ENCODE results near the gene PEX14.

The PEX14 gene

GRCh38 chr1:10539411-10540043 lies 64.8 kb downstream of the PEX14 start:
- no peak for DNase-seq (ENCODE audit: low read depth in 1 of 2, low spot score in 1 of 2)

- no peak for DNase-seq (ENCODE audit: low read depth in 1 of 2, low spot score in 1 of 2)
These were observed 65.7 kb downstream of the PEX14 start for GRCh38 chr1:10540277-10541005.

GRCh38 chr1:10541286-10541685 lies 66.5 kb downstream of the PEX14 start:
- DNase-seq (ENCODE audit: low read depth in 1 of 2, low spot score in 1 of 2) = no peak

- no peak for DNase-seq (ENCODE audit: low read depth in 1 of 2, low spot score in 1 of 2)
These were observed 69.5 kb downstream of the PEX14 start for GRCh38 chr1:10544239-10544638.

GRCh38 chr1:10546896-10547295 lies 72.1 kb downstream of the PEX14 start:
- no peak for DNase-seq (ENCODE audit: low read depth in 1 of 2, low spot score in 1 of 2)

GRCh38 chr1:10549904-10550664 lies 75.3 kb downstream of the PEX14 start:
- DNase-seq (ENCODE audit: low read depth in 1 of 2, low spot score in 1 of 2) = no peak

GRCh38 chr1:10553118-10553517 lies 78.4 kb downstream of the PEX14 start:
- DNase-seq (ENCODE audit: low read depth in 1 of 2, low spot score in 1 of 2) = no peak

GRCh38 chr1:10555635-10556429 lies 81.1 kb downstream of the PEX14 start:
- no peak for DNase-seq (ENCODE audit: low read depth in 1 of 2, low spot score in 1 of 2)

- no peak for DNase-seq (ENCODE audit: low read depth in 1 of 2, low spot score in 1 of 2)
These were observed 81.8 kb downstream of the PEX14 start for GRCh38 chr1:10556430-10557005.

GRCh38 chr1:10557714-10558113 lies 83.0 kb downstream of the PEX14 start:
- no peak for DNase-seq (ENCODE audit: low read depth in 1 of 2, low spot score in 1 of 2)

GRCh38 chr1:10559386-10559785 lies 84.6 kb downstream of the PEX14 start:
- DNase-seq (ENCODE audit: low read depth in 1 of 2, low spot score in 1 of 2) = no peak

GRCh38 chr1:10561497-10561896 lies 86.7 kb downstream of the PEX14 start:
- no peak for DNase-seq (ENCODE audit: low read depth in 1 of 2, low spot score in 1 of 2)

- no peak for DNase-seq (ENCODE audit: low read depth in 1 of 2, low spot score in 1 of 2)
These were observed 87.2 kb downstream of the PEX14 start for GRCh38 chr1:10561955-10562354.

GRCh38 chr1:10564063-10564462 lies 89.3 kb downstream of the PEX14 start:
- DNase-seq (ENCODE audit: low read depth in 1 of 2, low spot score in 1 of 2) = no peak

- no peak for DNase-seq (ENCODE audit: low read depth in 1 of 2, low spot score in 1 of 2)
These were observed 94.8 kb downstream of the PEX14 start for GRCh38 chr1:10569531-10569930.

GRCh38 chr1:10575616-10576015 lies 100.9 kb downstream of the PEX14 start:
- DNase-seq (ENCODE audit: low read depth in 1 of 2, low spot score in 1 of 2) = no peak

- DNase-seq (ENCODE audit: low read depth in 1 of 2, low spot score in 1 of 2) = no peak
These were observed 103.3 kb downstream of the PEX14 start for GRCh38 chr1:10578070-10578469.

GRCh38 chr1:10583641-10584040 lies 108.9 kb downstream of the PEX14 start:
- no peak for DNase-seq (ENCODE audit: low read depth in 1 of 2, low spot score in 1 of 2)

GRCh38 chr1:10585242-10585641 lies 110.5 kb downstream of the PEX14 start:
- DNase-seq (ENCODE audit: low read depth in 1 of 2, low spot score in 1 of 2) = no peak

GRCh38 chr1:10586125-10586524 lies 111.4 kb downstream of the PEX14 start:
- no peak for DNase-seq (ENCODE audit: low read depth in 1 of 2, low spot score in 1 of 2)

GRCh38 chr1:10588640-10589039 lies 113.9 kb downstream of the PEX14 start:
- DNase-seq (ENCODE audit: low read depth in 1 of 2, low spot score in 1 of 2) = no peak

Measured in activated CD4-positive, alpha-beta T cell treated with anti-CD3 and anti-CD28 coated beads, Interleukin-2, amount 50 U/mL, for 24 hours (primary cell).